SKM-1 (cell line): ENCODE results near the gene CEP20.
"Not testable (repeated sequence)": the region's sequence is repeated elsewhere in the genome, so short reads cannot be mapped to it uniquely, and the experiment has no call there.

Source experiments
- DNase-seq: peaks from one replicate; lab custom pipeline; 2025; ENCODE audit not compliant: unreplicated experiment; lab: John Stamatoyannopoulos, UW

Gene CEP20

GRCh38 chr16:15858921-15859668 is 29.3 kb downstream of the CEP20 start:
- DNase-seq, result no peak

GRCh38 chr16:15857724-15858560 is 30.5 kb downstream of the CEP20 start:
- no peak for DNase-seq

GRCh38 chr16:15856901-15857698 is 31.3 kb downstream of the CEP20 start, which contains the start of gene MYH11:
MYH11 (minus strand) TSS chr16:15857028; CDS start chr16:15838252, 18,776 bp downstream.
- DNase-seq, result no peak

DNA sequence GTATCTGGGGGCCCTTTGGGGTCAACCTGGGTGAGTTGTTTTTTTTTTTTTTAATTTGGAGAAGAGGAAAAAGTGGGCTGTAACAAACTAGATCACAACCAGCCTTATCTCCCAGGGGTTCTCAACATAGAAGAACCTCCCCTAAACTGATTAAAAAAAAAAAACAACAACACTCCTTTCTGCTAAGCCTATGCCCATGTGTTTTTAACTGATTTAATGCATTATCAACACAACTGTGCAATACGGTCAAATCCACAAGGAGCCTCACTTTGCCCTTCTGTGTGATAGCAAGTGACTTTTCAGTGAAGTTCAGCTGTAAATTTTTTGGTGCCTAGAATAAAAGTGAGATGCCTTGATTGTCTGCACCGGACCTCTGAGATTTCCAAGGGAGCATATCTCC is 32.2 kb downstream of the CEP20 start:
- no peak for DNase-seq

- DNase-seq, result no peak
Measured at GRCh38 chr16:15855704-15856003, 32.7 kb downstream of the CEP20 start.

DNA sequence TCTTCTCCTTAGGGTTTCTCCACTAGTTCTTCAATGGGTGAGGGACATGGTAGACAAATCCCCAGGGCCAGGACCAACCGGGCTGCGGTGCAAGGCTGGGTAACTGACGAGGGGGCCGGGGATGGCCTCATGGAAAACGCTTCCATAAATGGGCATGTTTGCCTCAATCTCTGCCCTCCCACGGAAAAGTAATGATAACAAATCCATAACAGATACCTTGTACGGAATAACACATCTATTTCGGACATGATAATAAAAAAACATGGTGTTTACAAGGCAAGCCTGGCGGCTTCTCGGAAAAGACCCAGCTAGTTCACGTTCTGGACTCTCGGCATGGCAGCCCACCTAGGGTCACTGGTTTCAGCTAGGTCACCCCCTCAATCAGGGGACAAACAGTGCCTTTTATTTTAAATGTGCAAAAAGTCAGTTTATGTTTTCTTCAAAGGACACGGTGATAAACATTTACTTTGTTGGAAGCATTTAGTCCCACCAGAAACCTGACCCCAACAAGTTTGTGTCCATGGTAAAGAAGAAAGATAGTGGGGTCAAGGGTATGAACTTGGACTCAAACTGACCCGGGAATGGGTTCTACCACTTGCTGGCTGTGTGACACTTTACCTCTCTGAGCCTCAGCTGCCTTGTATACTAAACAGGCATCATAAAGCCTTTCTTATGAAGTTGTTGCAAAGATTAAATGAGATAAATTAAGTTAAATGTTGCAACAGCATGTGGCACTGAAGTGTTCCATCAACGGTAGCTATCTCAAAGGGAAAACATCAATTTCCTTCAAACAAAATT is 33.3 kb downstream of the CEP20 start:
- no peak for DNase-seq

GRCh38 chr16:15854061-15854460 is 34.3 kb downstream of the CEP20 start:
- DNase-seq, result no peak

DNA sequence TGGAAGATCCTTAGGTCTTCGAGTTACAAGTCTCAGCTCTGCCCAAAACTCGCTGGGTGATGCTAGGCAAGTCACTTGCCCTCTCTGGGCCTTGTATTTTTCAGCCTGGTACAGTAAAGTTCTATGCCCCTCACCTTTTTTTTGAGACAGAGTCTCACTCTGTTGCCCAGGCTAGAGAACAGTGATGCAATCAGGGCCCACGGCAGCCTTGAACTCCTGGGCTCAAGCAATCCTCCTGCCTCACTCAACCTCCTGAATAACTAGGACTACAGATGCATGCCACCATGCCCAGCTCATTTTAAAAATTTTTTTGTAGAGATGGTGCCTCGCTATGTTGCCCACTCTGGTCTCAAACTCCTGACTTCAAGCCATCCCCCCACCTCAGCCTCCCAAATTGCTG is 35.4 kb downstream of the CEP20 start:
- DNase-seq, result no peak

- not testable (repeated sequence) for DNase-seq
Measured at GRCh38 chr16:15850555-15850954, 37.8 kb downstream of the CEP20 start.

- DNase-seq, result no peak
Measured at GRCh38 chr16:15849209-15849981, 39.0 kb downstream of the CEP20 start.

DNA sequence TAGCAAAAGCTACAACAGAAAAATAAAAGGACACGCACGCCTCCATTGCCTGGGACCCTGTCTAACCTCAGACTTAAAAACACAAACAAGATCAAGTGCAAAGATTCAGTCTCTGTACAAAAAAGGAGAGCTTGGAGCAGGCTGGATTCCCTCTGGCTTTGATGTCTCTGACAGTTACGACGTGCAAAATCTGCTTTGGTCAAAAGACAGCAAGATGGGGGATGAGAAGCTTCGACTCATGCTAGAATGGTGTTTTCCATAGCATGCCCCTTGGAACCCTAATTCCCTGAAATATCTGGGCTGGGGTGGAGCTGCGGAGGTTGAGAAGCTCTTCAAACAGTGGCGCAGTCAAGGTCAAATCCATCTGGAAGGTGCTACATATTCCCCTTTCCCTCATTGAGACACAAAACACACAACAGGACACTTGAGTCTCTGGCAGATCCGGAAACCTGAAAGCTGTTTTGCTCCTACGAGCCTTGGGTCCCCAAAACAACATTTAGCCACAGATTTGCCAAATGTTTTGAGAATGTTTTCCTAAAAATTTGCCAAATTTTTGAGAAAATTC is 40.7 kb downstream of the CEP20 start:
- DNase-seq, result no peak

DNA sequence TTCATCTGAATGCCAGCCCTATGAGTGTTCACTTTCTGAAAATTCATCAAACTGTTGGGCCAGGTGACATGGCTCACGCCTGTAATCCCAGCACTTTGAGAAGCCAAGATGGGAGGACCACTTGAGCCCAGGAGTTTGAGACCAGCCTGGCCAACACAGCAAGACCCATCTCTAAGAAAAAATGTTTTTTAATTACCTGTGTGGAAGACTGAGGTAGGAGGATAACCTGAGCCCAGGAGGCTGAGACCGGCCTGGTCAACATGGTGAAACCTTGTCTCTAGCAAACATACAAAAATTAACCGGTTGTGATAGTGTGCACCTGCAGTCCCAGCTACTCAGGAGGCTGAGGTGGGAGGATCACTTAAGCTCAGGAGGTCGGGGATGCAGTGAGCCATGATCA is 41.9 kb downstream of the CEP20 start:
- DNase-seq, result no peak

GRCh38 chr16:15843635-15844279 is 44.6 kb downstream of the CEP20 start:
- DNase-seq, result no peak

- not testable (repeated sequence) for DNase-seq
Measured at GRCh38 chr16:15839204-15839603, 49.2 kb downstream of the CEP20 start.

DNA sequence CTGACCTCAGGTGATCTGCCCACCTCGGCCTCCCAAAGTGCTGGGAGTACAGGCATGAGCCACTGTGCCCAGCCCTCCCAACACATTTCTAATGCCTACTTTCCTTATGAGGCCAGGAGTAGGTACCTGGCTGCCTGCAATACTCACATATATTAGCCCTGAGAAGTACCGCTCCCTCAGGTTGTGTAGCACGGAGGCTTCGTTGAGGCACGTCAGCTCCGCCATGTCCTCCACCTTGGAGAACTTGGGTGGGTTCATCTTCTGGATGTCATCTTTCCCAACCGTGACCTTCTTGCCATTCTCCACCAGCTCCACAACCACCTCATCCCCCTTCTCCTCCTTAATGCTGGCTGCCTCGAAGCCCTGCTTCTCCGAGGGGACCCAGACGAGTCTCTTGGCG is 50.6 kb downstream of the CEP20 start:
- DNase-seq, result no peak

GRCh38 chr16:15836965-15837611 is 51.3 kb downstream of the CEP20 start:
- no peak for DNase-seq

GRCh38 chr16:15836074-15836473 is 52.3 kb downstream of the CEP20 start:
- DNase-seq, result no peak

- DNase-seq, result no peak
Measured at GRCh38 chr16:15835136-15835878, 53.1 kb downstream of the CEP20 start.
